CD4-positive, alpha-beta T cell treated with Interleukin-21 for 1 hour (primary cell): ENCODE data around the gene AP3B1.

Experiments
- DNase-seq: peaks from one replicate; pipeline ENCODE4 v3.0.0-alpha.2; 2020

AP3B1 gene

GRCh38 chr5:78294248-78295034 lies at the start of gene AP3B1:
TSS of gene AP3B1 (minus strand) at chr5:78294698. CDS start at chr5:78294579, 119 bp downstream.
- DNase-seq: peak; percentile 97

- no peak for DNase-seq
Measured at GRCh38 chr5:78341440-78341839, 46.9 kb upstream of the AP3B1 start.

GRCh38 chr5:78339617-78340436 lies 45.3 kb upstream of the AP3B1 start:
- no peak for DNase-seq

GRCh38 chr5:78336698-78337097 lies 42.2 kb upstream of the AP3B1 start:
- no peak for DNase-seq

GRCh38 chr5:78335976-78336375 lies 41.5 kb upstream of the AP3B1 start:
- DNase-seq: no peak

- DNase-seq: no peak
Measured at GRCh38 chr5:78334811-78335210, 40.3 kb upstream of the AP3B1 start.

GRCh38 chr5:78331523-78332080 lies 37.1 kb upstream of the AP3B1 start:
- no peak for DNase-seq

GRCh38 chr5:78328585-78329173 lies 34.2 kb upstream of the AP3B1 start:
- DNase-seq: no peak

- DNase-seq: no peak
Measured at GRCh38 chr5:78327761-78328510, 33.4 kb upstream of the AP3B1 start.

- DNase-seq: no peak
Measured at GRCh38 chr5:78326930-78327329, 32.4 kb upstream of the AP3B1 start.

- no peak for DNase-seq
Measured at GRCh38 chr5:78323241-78323640, 28.7 kb upstream of the AP3B1 start.

- peak; percentile 27 for DNase-seq
Measured at GRCh38 chr5:78320401-78320800, 25.9 kb upstream of the AP3B1 start.

GRCh38 chr5:78318337-78318736 lies 23.8 kb upstream of the AP3B1 start:
- DNase-seq: no peak

GRCh38 chr5:78317515-78317914 lies 23.0 kb upstream of the AP3B1 start:
- no peak for DNase-seq

GRCh38 chr5:78308703-78309102 lies 14.2 kb upstream of the AP3B1 start:
- DNase-seq: no peak

GRCh38 chr5:78300464-78301045 lies 6.1 kb upstream of the AP3B1 start:
- peak; percentile 48 for DNase-seq

- DNase-seq: peak; percentile 55
Measured at GRCh38 chr5:78295035-78295961, 800 bp upstream of the AP3B1 start.

GRCh38 chr5:78293851-78294247 lies 649 bp downstream of the AP3B1 start:
- DNase-seq: no peak

GRCh38 chr5:78291687-78292086 lies 2.8 kb downstream of the AP3B1 start:
- DNase-seq: no peak

- no peak for DNase-seq
Measured at GRCh38 chr5:78289911-78290310, 4.6 kb downstream of the AP3B1 start.

- DNase-seq: no peak
Measured at GRCh38 chr5:78288246-78288645, 6.3 kb downstream of the AP3B1 start.
